Type B pancreatic cell (in vitro differentiated cells): ENCODE measurements around the gene TFIP11. TPM values are rescaled to one million over a fixed set of nuclear protein-coding genes. Genes with fewer than 3 reads are reported as not detected.

Experiments used
- DNase-seq: peaks from one replicate; pipeline ENCODE4 v3.0.0; 2021; ENCODE audit warnings: mixed read lengths; ENCODE audit not compliant: unreplicated experiment; ENCODE audit errors: extremely low spot score
- H3K27ac Mint-ChIP-seq: 2 replicates; pipeline ENCODE4 v1.8.0; 2021; ENCODE audit warnings: mild to moderate bottlenecking, mixed read lengths
- H3K27me3 Mint-ChIP-seq: 2 replicates; pipeline ENCODE4 v1.8.0; 2021; ENCODE audit warnings: mixed read lengths
- H3K36me3 Mint-ChIP-seq: 2 replicates; pipeline ENCODE4 v1.8.0; 2021; ENCODE audit warnings: mixed read lengths
- H3K4me1 Mint-ChIP-seq: one replicate; pipeline ENCODE4 v1.8.0; 2021; ENCODE audit warnings: mixed read lengths; ENCODE audit not compliant: unreplicated experiment
- H3K4me3 Mint-ChIP-seq: 2 replicates; pipeline ENCODE4 v1.8.0; 2021; ENCODE audit warnings: mild to moderate bottlenecking, mixed read lengths
- H3K9me3 Mint-ChIP-seq: 2 replicates; pipeline ENCODE4 v1.8.0; 2021; ENCODE audit warnings: mixed read lengths
- total RNA-seq: library from RNA; stranded (reverse); gene quantifications from 2 replicates; pipeline ENCODE4 v1.2.1, GENCODE V29; 2021; ENCODE audit warnings: low replicate concordance
- TF ChIP-seq, protein P1 (sequence below): fragments of 200-600 bp; sonication (generic); conservative IDR thresholded peaks from 2 replicates; pipeline ENCODE4 v1.5.0; 2021; ENCODE audit warnings: antibody characterized with exemption, mild to moderate bottlenecking

TFIP11 gene
- total RNA-seq, 1 donor from 2014 or later: 32.7 TPM

DNA sequence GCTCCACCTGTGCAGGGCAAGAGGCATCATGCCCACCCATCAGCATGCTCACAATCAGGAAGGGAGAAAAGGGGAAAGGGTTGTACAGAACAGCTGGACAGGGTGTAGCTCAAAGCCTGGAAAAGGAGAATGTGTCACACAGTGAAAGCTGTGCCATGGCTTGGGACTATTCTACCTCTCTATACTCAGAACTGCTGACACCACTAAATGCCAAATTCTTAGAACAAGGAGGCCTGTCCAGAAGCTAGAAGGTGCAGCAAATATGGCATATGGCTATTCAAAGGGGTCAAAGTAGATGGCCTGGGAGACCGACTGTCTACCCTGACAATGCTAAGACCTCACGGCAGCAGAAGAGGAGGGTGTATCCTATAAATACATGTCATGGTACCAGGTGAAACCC, 41.5 kb downstream of the TFIP11 start:
- no peaks in the 10 kb centered on the region for H3K4me1 Mint-ChIP-seq
- peaks cover 20% of the 10 kb centered on the region for H3K36me3 Mint-ChIP-seq
- no peaks in the 10 kb centered on the region for H3K27me3 Mint-ChIP-seq
- H3K9me3 Mint-ChIP-seq: no peaks in the 10 kb centered on the region
- no peak overlapping the region for H3K4me3 Mint-ChIP-seq
- no peak overlapping the region for H3K27ac Mint-ChIP-seq
- TF ChIP-seq, protein P1, sequence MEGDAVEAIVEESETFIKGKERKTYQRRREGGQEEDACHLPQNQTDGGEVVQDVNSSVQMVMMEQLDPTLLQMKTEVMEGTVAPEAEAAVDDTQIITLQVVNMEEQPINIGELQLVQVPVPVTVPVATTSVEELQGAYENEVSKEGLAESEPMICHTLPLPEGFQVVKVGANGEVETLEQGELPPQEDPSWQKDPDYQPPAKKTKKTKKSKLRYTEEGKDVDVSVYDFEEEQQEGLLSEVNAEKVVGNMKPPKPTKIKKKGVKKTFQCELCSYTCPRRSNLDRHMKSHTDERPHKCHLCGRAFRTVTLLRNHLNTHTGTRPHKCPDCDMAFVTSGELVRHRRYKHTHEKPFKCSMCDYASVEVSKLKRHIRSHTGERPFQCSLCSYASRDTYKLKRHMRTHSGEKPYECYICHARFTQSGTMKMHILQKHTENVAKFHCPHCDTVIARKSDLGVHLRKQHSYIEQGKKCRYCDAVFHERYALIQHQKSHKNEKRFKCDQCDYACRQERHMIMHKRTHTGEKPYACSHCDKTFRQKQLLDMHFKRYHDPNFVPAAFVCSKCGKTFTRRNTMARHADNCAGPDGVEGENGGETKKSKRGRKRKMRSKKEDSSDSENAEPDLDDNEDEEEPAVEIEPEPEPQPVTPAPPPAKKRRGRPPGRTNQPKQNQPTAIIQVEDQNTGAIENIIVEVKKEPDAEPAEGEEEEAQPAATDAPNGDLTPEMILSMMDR: no peak
- DNase-seq: no peak

DNA sequence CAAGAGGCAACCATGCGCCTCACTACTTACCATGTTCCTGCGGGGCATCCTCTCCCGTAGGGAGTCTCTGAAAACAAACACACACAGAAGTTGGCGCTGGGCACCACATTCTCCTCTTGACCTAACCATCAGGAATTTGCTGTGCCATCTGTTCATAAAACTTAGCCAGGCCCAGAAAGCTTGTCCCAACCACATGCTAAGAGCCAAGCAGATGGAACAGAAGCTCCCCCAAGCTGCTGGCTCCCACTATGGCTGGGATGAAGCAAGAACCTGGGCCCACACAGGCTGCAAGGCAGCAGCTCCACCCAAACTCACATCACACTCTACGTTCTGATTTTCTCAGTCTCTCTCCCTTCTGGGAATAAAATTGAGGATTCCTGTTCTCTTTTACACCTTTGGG, 46.1 kb downstream of the TFIP11 start:
- Mint-ChIP-seq H3K4me3 (no peak overlapping the region), H3K36me3 (peaks cover 15% of the 10 kb centered on the region), H3K4me1 (peaks cover 15% of the 10 kb centered on the region), H3K27ac (no peak overlapping the region), H3K27me3 (no peaks in the 10 kb centered on the region), H3K9me3 (no peaks in the 10 kb centered on the region)
- DNase-seq: no peak
- TF ChIP-seq, protein P1: no peak

DNA sequence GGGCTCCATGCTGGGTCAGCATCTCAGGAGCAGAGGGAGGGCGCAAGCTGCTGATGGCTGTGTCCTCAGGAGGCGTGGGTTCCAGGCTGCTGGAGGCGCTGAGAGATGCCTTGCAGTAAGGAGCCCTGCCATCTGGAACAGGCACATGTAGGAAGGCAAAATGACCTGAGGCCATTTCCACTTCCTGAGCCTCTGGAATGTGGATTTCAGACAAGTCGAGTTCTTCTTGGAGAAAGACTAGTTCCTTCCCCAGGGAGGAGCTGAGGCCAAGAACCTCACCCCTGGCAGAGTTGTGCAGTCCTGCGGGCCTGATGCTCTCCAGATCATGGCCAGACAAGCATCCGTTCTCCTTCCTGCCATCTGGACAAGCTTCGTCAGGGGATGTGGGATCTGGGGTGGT, 48.0 kb downstream of the TFIP11 start:
- no peaks in the 10 kb centered on the region for H3K9me3 Mint-ChIP-seq
- H3K27me3 Mint-ChIP-seq: no peaks in the 10 kb centered on the region
- peaks cover 10% of the 10 kb centered on the region for H3K36me3 Mint-ChIP-seq

DNA sequence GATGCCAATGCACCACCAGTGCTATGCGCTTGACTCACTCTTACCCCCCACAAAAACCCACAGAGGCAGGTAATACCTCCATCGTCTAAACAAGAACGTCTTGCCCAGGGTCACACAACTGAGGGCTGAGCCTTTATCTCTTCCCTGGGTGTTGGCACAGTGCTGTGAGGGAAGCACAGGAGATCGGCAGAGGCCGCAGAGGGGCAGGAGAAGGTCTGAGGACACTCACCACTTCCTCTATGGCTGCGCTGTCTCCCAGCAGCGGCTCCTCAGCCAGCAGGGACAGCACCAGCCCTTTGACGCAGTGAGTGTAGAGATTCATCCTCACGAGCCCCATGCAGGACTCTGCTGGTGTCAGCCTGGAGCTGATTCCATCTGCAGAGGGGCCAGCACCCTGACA, 48.6 kb downstream of the TFIP11 start:
- Mint-ChIP-seq H3K9me3 (no peaks in the 10 kb centered on the region), H3K27me3 (no peaks in the 10 kb centered on the region), H3K4me3 (no peak overlapping the region), H3K36me3 (peaks cover 7% of the 10 kb centered on the region), H3K27ac (peak overlapping the region; percentile 49), H3K4me1 (peaks cover 18% of the 10 kb centered on the region)
- DNase-seq: no peak
- TF ChIP-seq, protein P1: no peak

More for the DNA sequence above, 48.0 kb downstream of the TFIP11 start:
- TF ChIP-seq, protein P1: no peak
- Mint-ChIP-seq H3K27ac (no peak overlapping the region), H3K4me3 (no peak overlapping the region), H3K4me1 (peaks cover 18% of the 10 kb centered on the region)
- DNase-seq: no peak

DNA sequence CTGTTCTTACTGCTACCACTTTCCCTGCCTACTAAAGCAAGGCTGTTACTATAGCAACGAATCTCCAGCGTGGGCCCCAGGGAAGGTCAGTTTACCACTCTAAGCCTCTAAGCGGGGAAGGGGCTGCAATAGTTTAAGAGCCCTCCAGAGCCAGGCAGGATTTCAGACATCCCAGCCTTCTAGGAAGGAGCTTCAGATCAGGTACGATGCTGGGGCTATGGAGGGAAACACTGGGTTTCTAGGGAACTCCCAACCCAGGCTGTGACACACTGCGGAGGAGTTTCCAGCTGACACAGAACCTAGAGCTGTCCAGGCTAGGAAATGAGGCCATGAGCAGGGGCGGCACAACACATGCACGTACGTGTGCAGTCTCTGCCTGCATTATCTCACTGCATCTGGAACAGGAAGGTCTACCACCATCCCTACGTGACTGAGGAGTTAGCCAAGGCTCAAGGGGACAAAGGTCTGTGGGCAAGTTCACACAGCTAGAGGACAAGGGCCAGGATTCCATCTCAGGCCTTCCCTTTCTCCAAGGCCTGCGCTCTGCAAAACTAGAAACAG, 49.1 kb downstream of the TFIP11 start:
- TF ChIP-seq, protein P1: no peak
- H3K4me3 Mint-ChIP-seq: peak overlapping the region; percentile 24
- H3K27ac Mint-ChIP-seq: peak overlapping the region; percentile 49
- H3K36me3 Mint-ChIP-seq: peaks cover 6% of the 10 kb centered on the region
- peaks cover 18% of the 10 kb centered on the region for H3K4me1 Mint-ChIP-seq
- no peaks in the 10 kb centered on the region for H3K27me3 Mint-ChIP-seq
- H3K9me3 Mint-ChIP-seq: no peaks in the 10 kb centered on the region
- no peak for DNase-seq

DNA sequence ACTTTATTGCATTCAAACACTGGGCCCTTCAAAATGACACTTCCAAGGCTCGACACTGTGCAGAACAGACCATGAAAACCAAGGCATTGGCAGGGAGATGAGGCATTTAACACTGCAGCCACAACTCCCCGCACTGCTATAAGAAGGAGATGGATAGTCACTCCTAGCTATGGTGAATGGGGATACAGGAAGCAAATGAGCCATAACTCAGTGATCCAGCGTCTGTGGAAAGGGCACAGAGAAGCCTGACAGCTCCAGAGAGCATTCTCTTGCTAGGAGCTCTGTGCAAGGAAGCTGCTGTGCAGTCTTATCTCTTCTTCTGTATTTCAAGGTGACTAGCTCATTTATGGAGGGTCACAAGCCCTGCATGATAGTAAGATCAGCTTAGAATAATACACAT, 49.6 kb downstream of the TFIP11 start:
- peaks cover 4% of the 10 kb centered on the region for H3K36me3 Mint-ChIP-seq
- peaks cover 18% of the 10 kb centered on the region for H3K4me1 Mint-ChIP-seq
- DNase-seq: no peak
- H3K4me3 Mint-ChIP-seq: peak overlapping the region; percentile 24
- no peaks in the 10 kb centered on the region for H3K27me3 Mint-ChIP-seq
- TF ChIP-seq, protein P1: no peak
- no peaks in the 10 kb centered on the region for H3K9me3 Mint-ChIP-seq
- H3K27ac Mint-ChIP-seq: no peak overlapping the region
